Measurements from ENCODE around the gene TMEM220.
"Not testable (repeated sequence)": the region's sequence is repeated elsewhere in the genome, so short reads cannot be mapped to it uniquely, and the experiment has no call there.

Gene TMEM220

DNA sequence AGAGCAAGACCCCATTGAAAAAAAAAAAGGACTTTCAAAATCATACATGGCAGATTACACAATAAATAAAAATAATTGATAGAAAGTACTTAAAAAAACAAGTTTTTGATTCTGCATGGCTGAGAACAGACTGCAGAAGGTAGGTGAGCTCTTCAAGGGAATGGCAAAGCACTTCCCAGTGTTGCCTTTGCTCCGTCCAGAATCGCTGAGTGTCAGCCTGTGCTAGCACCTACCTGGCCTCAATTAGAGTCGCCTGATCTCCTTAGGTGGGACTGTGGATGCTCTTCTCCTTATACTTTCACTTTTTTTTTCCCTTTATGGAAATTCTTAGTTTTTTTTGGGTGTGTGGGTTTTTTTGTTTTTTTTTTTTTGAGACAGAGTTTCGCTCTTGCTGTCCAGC is 6.0 kb upstream of the TMEM220 start:
- ATAC-seq: no peak
- TF ChIP-seq OSR1 (CRISPR knock-in tag; IDR thresholded peaks at IDR 0.05) (no peak), ISL1 (CRISPR knock-in tag; IDR thresholded peaks at IDR 0.05) (no peak), ZFP30 (CRISPR knock-in tag; IDR thresholded peaks at IDR 0.05) (no peak)

DNA sequence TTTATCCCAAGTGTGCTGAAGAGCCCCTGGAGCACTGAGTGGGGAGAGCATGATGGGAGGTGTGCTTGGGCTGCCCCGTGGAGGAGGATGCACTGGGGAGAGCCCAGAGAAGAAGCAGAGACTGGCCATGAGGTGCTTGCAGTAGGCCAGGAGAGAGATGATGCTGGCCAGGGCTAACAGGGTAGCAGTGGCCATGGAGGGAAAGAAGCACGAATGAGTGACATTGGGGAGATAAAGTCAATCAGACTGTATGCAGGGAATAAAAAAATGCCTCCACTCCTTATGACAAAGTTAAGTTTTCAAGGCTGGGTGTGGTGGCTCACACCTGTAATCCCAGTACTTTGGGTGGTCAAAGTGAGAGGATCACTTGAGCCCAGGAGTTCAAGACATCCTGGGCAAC is 5.4 kb upstream of the TMEM220 start:
- TF ChIP-seq PPARA (CRISPR knock-in tag; IDR thresholded peaks at IDR 0.05; ENCODE audit: borderline replicate concordance) (no peak), RARB (CRISPR knock-in tag; IDR thresholded peaks at IDR 0.05) (no peak), TOX (CRISPR knock-in tag; IDR thresholded peaks at IDR 0.05; ENCODE audit: borderline replicate concordance) (no peak), ZNF8 (CRISPR knock-in tag; IDR thresholded peaks at IDR 0.05) (no peak), ARNTL (CRISPR knock-in tag; IDR thresholded peaks at IDR 0.05; ENCODE audit: borderline replicate concordance, low read depth) (no peak), ZFP3 (CRISPR knock-in tag; IDR thresholded peaks at IDR 0.05) (no peak), OSR1 (CRISPR knock-in tag; IDR thresholded peaks at IDR 0.05) (no peak), GLIS3 (CRISPR knock-in tag; IDR thresholded peaks at IDR 0.05) (no peak), ZC3H10 (CRISPR knock-in tag; IDR thresholded peaks at IDR 0.05) (no peak), ISL1 (CRISPR knock-in tag; IDR thresholded peaks at IDR 0.05) (no peak), SNAI2 (CRISPR knock-in tag; IDR thresholded peaks at IDR 0.05) (no peak), ZNF70 (CRISPR knock-in tag; IDR thresholded peaks at IDR 0.05) (no peak), ZNF565 (CRISPR knock-in tag; conservative IDR thresholded peaks at IDR 0.05; ENCODE audit: low read depth) (no peak), ZFP30 (CRISPR knock-in tag; IDR thresholded peaks at IDR 0.05) (no peak)
- TF ChIP-seq, protein P1, sequence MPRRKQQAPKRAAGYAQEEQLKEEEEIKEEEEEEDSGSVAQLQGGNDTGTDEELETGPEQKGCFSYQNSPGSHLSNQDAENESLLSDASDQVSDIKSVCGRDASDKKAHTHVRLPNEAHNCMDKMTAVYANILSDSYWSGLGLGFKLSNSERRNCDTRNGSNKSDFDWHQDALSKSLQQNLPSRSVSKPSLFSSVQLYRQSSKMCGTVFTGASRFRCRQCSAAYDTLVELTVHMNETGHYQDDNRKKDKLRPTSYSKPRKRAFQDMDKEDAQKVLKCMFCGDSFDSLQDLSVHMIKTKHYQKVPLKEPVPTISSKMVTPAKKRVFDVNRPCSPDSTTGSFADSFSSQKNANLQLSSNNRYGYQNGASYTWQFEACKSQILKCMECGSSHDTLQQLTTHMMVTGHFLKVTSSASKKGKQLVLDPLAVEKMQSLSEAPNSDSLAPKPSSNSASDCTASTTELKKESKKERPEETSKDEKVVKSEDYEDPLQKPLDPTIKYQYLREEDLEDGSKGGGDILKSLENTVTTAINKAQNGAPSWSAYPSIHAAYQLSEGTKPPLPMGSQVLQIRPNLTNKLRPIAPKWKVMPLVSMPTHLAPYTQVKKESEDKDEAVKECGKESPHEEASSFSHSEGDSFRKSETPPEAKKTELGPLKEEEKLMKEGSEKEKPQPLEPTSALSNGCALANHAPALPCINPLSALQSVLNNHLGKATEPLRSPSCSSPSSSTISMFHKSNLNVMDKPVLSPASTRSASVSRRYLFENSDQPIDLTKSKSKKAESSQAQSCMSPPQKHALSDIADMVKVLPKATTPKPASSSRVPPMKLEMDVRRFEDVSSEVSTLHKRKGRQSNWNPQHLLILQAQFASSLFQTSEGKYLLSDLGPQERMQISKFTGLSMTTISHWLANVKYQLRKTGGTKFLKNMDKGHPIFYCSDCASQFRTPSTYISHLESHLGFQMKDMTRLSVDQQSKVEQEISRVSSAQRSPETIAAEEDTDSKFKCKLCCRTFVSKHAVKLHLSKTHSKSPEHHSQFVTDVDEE (CRISPR knock-in tag; IDR thresholded peaks at IDR 0.05): no peak
- TF ChIP-seq, protein P2, sequence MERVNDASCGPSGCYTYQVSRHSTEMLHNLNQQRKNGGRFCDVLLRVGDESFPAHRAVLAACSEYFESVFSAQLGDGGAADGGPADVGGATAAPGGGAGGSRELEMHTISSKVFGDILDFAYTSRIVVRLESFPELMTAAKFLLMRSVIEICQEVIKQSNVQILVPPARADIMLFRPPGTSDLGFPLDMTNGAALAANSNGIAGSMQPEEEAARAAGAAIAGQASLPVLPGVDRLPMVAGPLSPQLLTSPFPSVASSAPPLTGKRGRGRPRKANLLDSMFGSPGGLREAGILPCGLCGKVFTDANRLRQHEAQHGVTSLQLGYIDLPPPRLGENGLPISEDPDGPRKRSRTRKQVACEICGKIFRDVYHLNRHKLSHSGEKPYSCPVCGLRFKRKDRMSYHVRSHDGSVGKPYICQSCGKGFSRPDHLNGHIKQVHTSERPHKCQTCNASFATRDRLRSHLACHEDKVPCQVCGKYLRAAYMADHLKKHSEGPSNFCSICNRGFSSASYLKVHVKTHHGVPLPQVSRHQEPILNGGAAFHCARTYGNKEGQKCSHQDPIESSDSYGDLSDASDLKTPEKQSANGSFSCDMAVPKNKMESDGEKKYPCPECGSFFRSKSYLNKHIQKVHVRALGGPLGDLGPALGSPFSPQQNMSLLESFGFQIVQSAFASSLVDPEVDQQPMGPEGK (CRISPR knock-in tag; IDR thresholded peaks at IDR 0.05; ENCODE audit: borderline replicate concordance): no peak
- TF ChIP-seq, protein P3, sequence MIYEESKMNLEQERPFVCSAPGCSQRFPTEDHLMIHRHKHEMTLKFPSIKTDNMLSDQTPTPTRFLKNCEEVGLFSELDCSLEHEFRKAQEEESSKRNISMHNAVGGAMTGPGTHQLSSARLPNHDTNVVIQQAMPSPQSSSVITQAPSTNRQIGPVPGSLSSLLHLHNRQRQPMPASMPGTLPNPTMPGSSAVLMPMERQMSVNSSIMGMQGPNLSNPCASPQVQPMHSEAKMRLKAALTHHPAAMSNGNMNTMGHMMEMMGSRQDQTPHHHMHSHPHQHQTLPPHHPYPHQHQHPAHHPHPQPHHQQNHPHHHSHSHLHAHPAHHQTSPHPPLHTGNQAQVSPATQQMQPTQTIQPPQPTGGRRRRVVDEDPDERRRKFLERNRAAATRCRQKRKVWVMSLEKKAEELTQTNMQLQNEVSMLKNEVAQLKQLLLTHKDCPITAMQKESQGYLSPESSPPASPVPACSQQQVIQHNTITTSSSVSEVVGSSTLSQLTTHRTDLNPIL (CRISPR knock-in tag; IDR thresholded peaks at IDR 0.05; ENCODE audit: low read depth): no peak
- TF ChIP-seq, protein P4, sequence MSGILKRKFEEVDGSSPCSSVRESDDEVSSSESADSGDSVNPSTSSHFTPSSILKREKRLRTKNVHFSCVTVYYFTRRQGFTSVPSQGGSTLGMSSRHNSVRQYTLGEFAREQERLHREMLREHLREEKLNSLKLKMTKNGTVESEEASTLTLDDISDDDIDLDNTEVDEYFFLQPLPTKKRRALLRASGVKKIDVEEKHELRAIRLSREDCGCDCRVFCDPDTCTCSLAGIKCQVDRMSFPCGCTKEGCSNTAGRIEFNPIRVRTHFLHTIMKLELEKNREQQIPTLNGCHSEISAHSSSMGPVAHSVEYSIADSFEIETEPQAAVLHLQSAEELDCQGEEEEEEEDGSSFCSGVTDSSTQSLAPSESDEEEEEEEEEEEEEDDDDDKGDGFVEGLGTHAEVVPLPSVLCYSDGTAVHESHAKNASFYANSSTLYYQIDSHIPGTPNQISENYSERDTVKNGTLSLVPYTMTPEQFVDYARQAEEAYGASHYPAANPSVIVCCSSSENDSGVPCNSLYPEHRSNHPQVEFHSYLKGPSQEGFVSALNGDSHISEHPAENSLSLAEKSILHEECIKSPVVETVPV (CRISPR knock-in tag; IDR thresholded peaks at IDR 0.05): no peak

DNA sequence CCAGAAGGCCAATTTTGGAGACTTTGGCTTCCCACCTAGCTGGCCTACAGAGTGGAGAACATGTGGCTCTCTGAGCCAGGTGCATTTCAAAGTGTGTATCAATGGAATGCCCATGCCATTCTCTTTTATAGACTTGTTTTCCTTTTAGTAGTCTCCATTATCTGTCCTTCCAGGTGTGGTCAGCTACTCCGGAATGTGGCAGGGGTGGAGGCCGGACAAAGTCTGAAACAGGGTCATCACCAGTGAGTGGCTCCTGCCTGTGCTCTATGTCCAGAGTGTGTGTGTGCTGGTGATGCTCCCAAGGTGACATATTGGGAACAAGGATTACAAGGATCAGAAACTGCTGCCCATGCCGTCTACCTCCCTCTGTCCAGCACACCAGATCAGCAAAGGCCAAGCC is 3.8 kb upstream of the TMEM220 start:
- no peak for ATAC-seq
- no peak for TF ChIP-seq OSR1 (CRISPR knock-in tag; IDR thresholded peaks at IDR 0.05)
- no peak for TF ChIP-seq PPARA (CRISPR knock-in tag; IDR thresholded peaks at IDR 0.05; ENCODE audit: borderline replicate concordance)

More for the DNA sequence above, 5.4 kb upstream of the TMEM220 start:
- no peak for ATAC-seq

DNA sequence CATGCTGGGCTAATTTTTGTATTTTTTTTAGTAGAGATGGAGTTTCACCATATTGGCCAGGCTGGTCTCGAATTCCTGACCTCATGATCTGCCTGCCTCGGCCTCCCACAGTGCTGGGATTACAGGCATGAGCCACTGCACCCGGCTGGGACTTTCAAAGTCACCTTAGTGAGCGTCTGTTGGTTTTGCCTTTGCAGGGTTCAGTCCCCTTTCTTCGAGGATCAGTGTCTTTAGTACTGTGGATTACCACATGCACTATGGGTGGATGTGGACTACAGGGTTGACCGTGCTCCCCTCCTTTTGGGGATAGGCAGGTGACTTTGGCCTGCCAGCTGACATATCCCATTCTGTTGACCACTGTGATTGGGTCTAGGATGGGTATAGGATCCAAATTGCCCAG is 2.3 kb upstream of the TMEM220 start:
- not testable (repeated sequence) for ATAC-seq

DNA sequence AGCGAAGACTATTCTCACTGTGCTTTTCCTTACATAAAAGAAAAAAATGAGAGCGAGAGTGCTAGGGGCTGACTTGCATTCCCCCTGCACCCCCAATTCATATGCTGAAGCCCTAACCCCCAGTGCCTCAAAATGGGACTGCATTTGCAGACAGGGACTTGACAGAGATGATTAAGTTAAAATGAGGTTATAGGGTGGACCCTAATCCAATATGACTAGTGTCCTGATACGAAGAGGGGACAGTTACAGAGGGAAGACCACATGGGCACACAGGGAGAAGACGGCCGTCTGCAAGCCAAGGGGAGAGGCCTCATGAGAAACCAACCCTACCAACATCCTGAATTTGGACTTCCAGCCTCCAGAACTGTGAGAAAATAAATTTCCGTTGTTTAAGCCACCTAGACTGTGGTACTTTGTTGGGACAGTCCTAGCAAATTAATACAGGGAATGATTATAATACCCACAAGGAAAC is 1.6 kb upstream of the TMEM220 start:
- ATAC-seq: no peak
- TF ChIP-seq CSDC2 (CRISPR knock-in tag; IDR thresholded peaks at IDR 0.05) (no peak), OSR1 (CRISPR knock-in tag; IDR thresholded peaks at IDR 0.05) (no peak), ZNF8 (CRISPR knock-in tag; IDR thresholded peaks at IDR 0.05) (no peak), ZNF565 (CRISPR knock-in tag; conservative IDR thresholded peaks at IDR 0.05; ENCODE audit: low read depth) (no peak), ZFP3 (CRISPR knock-in tag; IDR thresholded peaks at IDR 0.05) (no peak), ZNF70 (CRISPR knock-in tag; IDR thresholded peaks at IDR 0.05) (no peak), ESRRG (CRISPR knock-in tag; IDR thresholded peaks at IDR 0.05) (no peak), RARB (CRISPR knock-in tag; IDR thresholded peaks at IDR 0.05) (no peak), ARNTL (CRISPR knock-in tag; IDR thresholded peaks at IDR 0.05; ENCODE audit: borderline replicate concordance, low read depth) (no peak), TCF4 (CRISPR knock-in tag; IDR thresholded peaks at IDR 0.05; ENCODE audit: borderline replicate concordance) (no peak), SNAI2 (CRISPR knock-in tag; IDR thresholded peaks at IDR 0.05) (no peak)
- TF ChIP-seq, protein P1 (CRISPR knock-in tag; IDR thresholded peaks at IDR 0.05): no peak
- TF ChIP-seq, protein P5, sequence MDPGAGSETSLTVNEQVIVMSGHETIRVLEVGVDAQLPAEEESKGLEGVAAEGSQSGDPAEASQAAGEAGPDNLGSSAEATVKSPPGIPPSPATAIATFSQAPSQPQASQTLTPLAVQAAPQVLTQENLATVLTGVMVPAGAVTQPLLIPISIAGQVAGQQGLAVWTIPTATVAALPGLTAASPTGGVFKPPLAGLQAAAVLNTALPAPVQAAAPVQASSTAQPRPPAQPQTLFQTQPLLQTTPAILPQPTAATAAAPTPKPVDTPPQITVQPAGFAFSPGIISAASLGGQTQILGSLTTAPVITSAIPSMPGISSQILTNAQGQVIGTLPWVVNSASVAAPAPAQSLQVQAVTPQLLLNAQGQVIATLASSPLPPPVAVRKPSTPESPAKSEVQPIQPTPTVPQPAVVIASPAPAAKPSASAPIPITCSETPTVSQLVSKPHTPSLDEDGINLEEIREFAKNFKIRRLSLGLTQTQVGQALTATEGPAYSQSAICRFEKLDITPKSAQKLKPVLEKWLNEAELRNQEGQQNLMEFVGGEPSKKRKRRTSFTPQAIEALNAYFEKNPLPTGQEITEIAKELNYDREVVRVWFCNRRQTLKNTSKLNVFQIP (CRISPR knock-in tag; IDR thresholded peaks at IDR 0.05; ENCODE audit: borderline replicate concordance, low read depth): no peak

All from SK-N-SH treated with all-trans-retinoic acid at 6 μM for 48 hours (cell line).